ENCODE data around the gene FFAR1. TPM values are rescaled to one million over a fixed set of nuclear protein-coding genes. Genes with fewer than 3 reads are reported as not detected.

FFAR1 gene
- polyA plus RNA-seq, 1 donor from 2014 or later, result not detected

DNA sequence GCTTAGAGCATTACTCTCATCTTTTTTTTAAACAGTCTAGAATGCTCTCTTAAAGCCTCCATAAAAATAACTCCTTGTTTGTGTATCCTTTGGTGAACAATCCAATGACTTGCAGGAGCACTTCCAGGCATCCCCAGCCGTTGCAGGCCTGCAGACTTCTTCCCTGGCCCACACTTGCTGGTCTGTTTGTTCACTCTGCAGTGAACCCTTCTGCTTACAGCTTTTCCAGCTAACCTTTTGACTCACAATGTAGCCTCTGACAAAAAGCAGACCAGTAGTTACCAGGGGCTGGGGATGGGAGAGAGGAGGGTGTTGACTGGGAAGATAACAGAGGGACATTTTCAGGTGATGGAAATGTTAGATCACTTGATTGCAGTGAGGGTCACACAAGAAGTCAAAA, 32.3 kb downstream of the FFAR1 start:
- no peak overlapping the region for H3K4me2 ChIP-seq (ENCODE audit: low read length)
- H3K36me3 ChIP-seq (ENCODE audit: insufficient read depth, low read length), result no peaks in the 10 kb centered on the region
- no peak overlapping the region for H3K4me3 ChIP-seq (ENCODE audit: low read length)
- no peaks in the 10 kb centered on the region for H3K79me2 ChIP-seq (replicated peaks; ENCODE audit: insufficient read depth, low read length)
- H2AFZ ChIP-seq (ENCODE audit: low read depth, low read length), result no peak overlapping the region
- H3K9me2 ChIP-seq (ENCODE audit: insufficient read depth, low read length), result no peaks in the 10 kb centered on the region
- TF ChIP-seq, protein P1, sequence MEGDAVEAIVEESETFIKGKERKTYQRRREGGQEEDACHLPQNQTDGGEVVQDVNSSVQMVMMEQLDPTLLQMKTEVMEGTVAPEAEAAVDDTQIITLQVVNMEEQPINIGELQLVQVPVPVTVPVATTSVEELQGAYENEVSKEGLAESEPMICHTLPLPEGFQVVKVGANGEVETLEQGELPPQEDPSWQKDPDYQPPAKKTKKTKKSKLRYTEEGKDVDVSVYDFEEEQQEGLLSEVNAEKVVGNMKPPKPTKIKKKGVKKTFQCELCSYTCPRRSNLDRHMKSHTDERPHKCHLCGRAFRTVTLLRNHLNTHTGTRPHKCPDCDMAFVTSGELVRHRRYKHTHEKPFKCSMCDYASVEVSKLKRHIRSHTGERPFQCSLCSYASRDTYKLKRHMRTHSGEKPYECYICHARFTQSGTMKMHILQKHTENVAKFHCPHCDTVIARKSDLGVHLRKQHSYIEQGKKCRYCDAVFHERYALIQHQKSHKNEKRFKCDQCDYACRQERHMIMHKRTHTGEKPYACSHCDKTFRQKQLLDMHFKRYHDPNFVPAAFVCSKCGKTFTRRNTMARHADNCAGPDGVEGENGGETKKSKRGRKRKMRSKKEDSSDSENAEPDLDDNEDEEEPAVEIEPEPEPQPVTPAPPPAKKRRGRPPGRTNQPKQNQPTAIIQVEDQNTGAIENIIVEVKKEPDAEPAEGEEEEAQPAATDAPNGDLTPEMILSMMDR (IDR thresholded peaks at IDR 0.05; ENCODE audit: poor library complexity, severe bottlenecking), result no peak
- TF ChIP-seq EZH2 (IDR thresholded peaks at IDR 0.05; ENCODE audit: borderline replicate concordance, insufficient read depth, low read length, poor library complexity, severe bottlenecking) (no peak), POLR2AphosphoS5 (IDR thresholded peaks at IDR 0.05) (no peak), TAF1 (IDR thresholded peaks at IDR 0.05; ENCODE audit: low read depth) (no peak), EP300 (conservative IDR thresholded peaks at IDR 0.05; ENCODE audit: poor library complexity, severe bottlenecking) (no peak), MXI1 (conservative IDR thresholded peaks at IDR 0.05; ENCODE audit: poor library complexity, severe bottlenecking) (no peak), SMC3 (conservative IDR thresholded peaks at IDR 0.05; ENCODE audit: poor library complexity) (no peak), RAD21 (conservative IDR thresholded peaks at IDR 0.05) (no peak)
- TF ChIP-seq, protein P2, sequence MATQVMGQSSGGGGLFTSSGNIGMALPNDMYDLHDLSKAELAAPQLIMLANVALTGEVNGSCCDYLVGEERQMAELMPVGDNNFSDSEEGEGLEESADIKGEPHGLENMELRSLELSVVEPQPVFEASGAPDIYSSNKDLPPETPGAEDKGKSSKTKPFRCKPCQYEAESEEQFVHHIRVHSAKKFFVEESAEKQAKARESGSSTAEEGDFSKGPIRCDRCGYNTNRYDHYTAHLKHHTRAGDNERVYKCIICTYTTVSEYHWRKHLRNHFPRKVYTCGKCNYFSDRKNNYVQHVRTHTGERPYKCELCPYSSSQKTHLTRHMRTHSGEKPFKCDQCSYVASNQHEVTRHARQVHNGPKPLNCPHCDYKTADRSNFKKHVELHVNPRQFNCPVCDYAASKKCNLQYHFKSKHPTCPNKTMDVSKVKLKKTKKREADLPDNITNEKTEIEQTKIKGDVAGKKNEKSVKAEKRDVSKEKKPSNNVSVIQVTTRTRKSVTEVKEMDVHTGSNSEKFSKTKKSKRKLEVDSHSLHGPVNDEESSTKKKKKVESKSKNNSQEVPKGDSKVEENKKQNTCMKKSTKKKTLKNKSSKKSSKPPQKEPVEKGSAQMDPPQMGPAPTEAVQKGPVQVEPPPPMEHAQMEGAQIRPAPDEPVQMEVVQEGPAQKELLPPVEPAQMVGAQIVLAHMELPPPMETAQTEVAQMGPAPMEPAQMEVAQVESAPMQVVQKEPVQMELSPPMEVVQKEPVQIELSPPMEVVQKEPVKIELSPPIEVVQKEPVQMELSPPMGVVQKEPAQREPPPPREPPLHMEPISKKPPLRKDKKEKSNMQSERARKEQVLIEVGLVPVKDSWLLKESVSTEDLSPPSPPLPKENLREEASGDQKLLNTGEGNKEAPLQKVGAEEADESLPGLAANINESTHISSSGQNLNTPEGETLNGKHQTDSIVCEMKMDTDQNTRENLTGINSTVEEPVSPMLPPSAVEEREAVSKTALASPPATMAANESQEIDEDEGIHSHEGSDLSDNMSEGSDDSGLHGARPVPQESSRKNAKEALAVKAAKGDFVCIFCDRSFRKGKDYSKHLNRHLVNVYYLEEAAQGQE (IDR thresholded peaks at IDR 0.05; ENCODE audit: borderline replicate concordance), result no peak
- no peaks in the 10 kb centered on the region for H3K9me3 ChIP-seq (ENCODE audit: low read length)
- H3K9ac ChIP-seq (ENCODE audit: low read length), result no peak overlapping the region
- H3F3A ChIP-seq (ENCODE audit: insufficient read depth, low read length, poor library complexity, severe bottlenecking), result no peaks in the 10 kb centered on the region
- no peaks in the 10 kb centered on the region for H3K27me3 ChIP-seq (ENCODE audit: insufficient read depth, low read depth, low read length)
- no peaks in the 10 kb centered on the region for H4K20me1 ChIP-seq (ENCODE audit: insufficient read depth)
- H3K27ac ChIP-seq (ENCODE audit: low read length), result no peak overlapping the region

DNA sequence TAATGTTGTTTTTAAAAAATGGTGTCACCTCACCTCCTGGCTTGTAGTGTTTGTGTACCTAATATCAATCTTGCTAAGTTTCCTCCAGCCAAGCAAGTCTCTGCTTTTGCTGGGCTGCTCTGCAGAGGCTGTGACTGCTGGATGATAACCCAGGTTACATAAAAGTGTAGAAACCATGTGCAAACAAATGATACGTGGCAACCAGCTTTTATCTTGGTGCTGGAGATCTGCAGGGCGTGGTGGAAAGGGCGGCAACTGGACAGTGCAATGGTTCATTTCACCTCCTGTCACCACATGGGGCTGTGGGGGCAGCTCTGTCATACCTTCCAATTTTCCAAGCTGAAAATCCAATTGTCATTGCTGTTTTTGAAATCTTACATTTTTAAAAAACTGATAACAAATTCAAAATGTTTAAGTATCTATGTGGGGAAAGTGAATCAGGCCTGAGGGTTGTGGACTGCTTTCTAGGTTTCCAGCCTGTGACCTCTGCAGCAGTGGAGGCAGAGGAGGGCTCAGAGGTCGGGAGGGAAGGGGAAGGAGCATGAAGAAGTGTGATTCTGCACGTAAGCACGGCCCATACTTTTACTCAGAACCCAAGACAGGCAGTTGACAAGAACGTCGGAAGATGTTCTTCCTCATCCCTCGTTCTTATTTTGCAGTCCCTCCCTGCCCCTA, 32.9 kb downstream of the FFAR1 start:
- H4K20me1 ChIP-seq (ENCODE audit: insufficient read depth), result no peaks in the 10 kb centered on the region
- no peak for TF ChIP-seq MXI1 (conservative IDR thresholded peaks at IDR 0.05; ENCODE audit: poor library complexity, severe bottlenecking)
- TF ChIP-seq EZH2 (IDR thresholded peaks at IDR 0.05; ENCODE audit: borderline replicate concordance, insufficient read depth, low read length, poor library complexity, severe bottlenecking), result no peak
- TF ChIP-seq POLR2AphosphoS5 (IDR thresholded peaks at IDR 0.05), result no peak
- TF ChIP-seq SMC3 (conservative IDR thresholded peaks at IDR 0.05; ENCODE audit: poor library complexity), result no peak
- no peak for TF ChIP-seq EP300 (conservative IDR thresholded peaks at IDR 0.05; ENCODE audit: poor library complexity, severe bottlenecking)
- TF ChIP-seq RAD21 (conservative IDR thresholded peaks at IDR 0.05), result no peak
- TF ChIP-seq, protein P1 (IDR thresholded peaks at IDR 0.05; ENCODE audit: poor library complexity, severe bottlenecking), result no peak
- no peak for TF ChIP-seq TAF1 (IDR thresholded peaks at IDR 0.05; ENCODE audit: low read depth)
- TF ChIP-seq, protein P2 (IDR thresholded peaks at IDR 0.05; ENCODE audit: borderline replicate concordance), result no peak
- H3K9me2 ChIP-seq (ENCODE audit: insufficient read depth, low read length), result no peaks in the 10 kb centered on the region
- no peaks in the 10 kb centered on the region for H3F3A ChIP-seq (ENCODE audit: insufficient read depth, low read length, poor library complexity, severe bottlenecking)
- no peaks in the 10 kb centered on the region for H3K79me2 ChIP-seq (replicated peaks; ENCODE audit: insufficient read depth, low read length)
- H3K9me3 ChIP-seq (ENCODE audit: low read length), result no peaks in the 10 kb centered on the region
- H3K27me3 ChIP-seq (ENCODE audit: insufficient read depth, low read depth, low read length), result no peaks in the 10 kb centered on the region
- H3K36me3 ChIP-seq (ENCODE audit: insufficient read depth, low read length), result no peaks in the 10 kb centered on the region
- H3K27ac ChIP-seq (ENCODE audit: low read length), result no peak overlapping the region
- no peak overlapping the region for H2AFZ ChIP-seq (ENCODE audit: low read depth, low read length)
- no peak overlapping the region for H3K4me3 ChIP-seq (ENCODE audit: low read length)
- H3K9ac ChIP-seq (ENCODE audit: low read length), result no peak overlapping the region
- H3K4me2 ChIP-seq (ENCODE audit: low read length), result no peak overlapping the region

Measured in neural cell (in vitro differentiated cells).